ENCODE results near the gene NKTR.

- TF ChIP-seq EZH2phosphoT487 (IDR thresholded peaks at IDR 0.05; ENCODE audit: insufficient read depth, low read depth) (no peak), EZH2 (IDR thresholded peaks at IDR 0.05; ENCODE audit: insufficient read depth, poor library complexity, severe bottlenecking) (no peak)
Measured at GRCh38 chr3:42673082-42673481, 72.6 kb downstream of the NKTR start.

All from GM23248 (cell line).